LNCaP clone FGC (cell line): ENCODE results near the gene KIF2A.

Experiments used
- DNase-seq: peaks from one replicate; pipeline ENCODE4 v3.0.0-alpha.2; 2011; ENCODE audit warnings: low read depth
- H3K4me3 ChIP-seq: 2 replicates; pipeline ENCODE4 v1.5.1; 2011; ENCODE audit warnings: mild to moderate bottlenecking, low read depth, low read length, control low read depth
- CTCF ChIP-seq: IDR thresholded peaks from 2 replicates; pipeline ENCODE4 v1.5.1; 2012; ENCODE audit warnings: mild to moderate bottlenecking; ENCODE audit not compliant: control insufficient read depth, insufficient read depth; ENCODE audit errors: extremely low read depth

Gene KIF2A

GRCh38 chr5:62312036-62312435 is 6.0 kb downstream of the KIF2A start:
- no peak for DNase-seq
- H3K4me3 ChIP-seq: no peak overlapping the region
- no peak for TF ChIP-seq CTCF

- no peak for DNase-seq
- no peak overlapping the region for H3K4me3 ChIP-seq
- no peak for TF ChIP-seq CTCF
Measured at GRCh38 chr5:62312674-62313073, 6.7 kb downstream of the KIF2A start.

GRCh38 chr5:62314213-62314830 is 8.3 kb downstream of the KIF2A start:
- no peak for DNase-seq
- H3K4me3 ChIP-seq: no peak overlapping the region
- no peak for TF ChIP-seq CTCF

- DNase-seq: no peak
- H3K4me3 ChIP-seq: no peak overlapping the region
- TF ChIP-seq CTCF: no peak
Measured at GRCh38 chr5:62315376-62316175, 9.6 kb downstream of the KIF2A start.

- no peak overlapping the region for H3K4me3 ChIP-seq
- no peak for TF ChIP-seq CTCF
- DNase-seq: no peak
Measured at GRCh38 chr5:62316176-62316502, 10.1 kb downstream of the KIF2A start.

GRCh38 chr5:62317810-62318209 is 11.8 kb downstream of the KIF2A start:
- H3K4me3 ChIP-seq: no peak overlapping the region
- DNase-seq: no peak
- TF ChIP-seq CTCF: no peak

- TF ChIP-seq CTCF: no peak
- no peak for DNase-seq
Measured at GRCh38 chr5:62322484-62322883, 16.5 kb downstream of the KIF2A start.

More at GRCh38 chr5:62322484-62322883, 16.5 kb downstream of the KIF2A start:
- no peak overlapping the region for H3K4me3 ChIP-seq
